ENCODE results near the gene MSL2. TPM values are rescaled to one million over a fixed set of nuclear protein-coding genes. Genes with fewer than 3 reads are reported as not detected.
A peak's percentile ranks its signal among the peaks of the same experiment; 100 is the strongest.
"Not testable (repeated sequence)": the region's sequence is repeated elsewhere in the genome, so short reads cannot be mapped to it uniquely, and the experiment has no call there.

MSL2 gene
- total RNA-seq, 1 donor from 2014 or later = 44.7 TPM

DNA sequence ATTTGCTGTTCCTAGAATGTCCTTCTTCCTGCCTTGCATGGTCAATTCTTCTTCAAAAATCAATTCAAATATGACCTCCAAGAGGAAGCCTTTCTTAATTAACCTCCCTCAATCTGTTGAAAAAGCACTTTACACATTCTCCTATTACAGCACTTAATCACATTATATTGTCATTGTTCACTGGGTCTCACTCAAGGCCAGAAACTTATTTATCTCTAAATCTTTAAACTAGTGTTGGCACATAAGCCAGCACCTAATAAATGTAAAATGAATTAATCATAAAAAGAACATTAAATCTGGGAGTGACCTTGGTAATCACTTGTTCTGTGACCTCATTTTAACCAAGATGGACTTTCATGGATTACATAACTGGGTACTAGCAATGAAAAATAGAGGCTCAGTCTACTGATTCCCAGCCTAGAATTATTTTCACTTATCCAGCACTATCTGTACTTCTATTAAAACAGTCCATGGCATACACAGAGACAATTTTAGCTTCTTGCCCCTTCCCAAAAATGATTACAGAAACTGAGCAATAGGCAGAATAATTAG lies 22.1 kb downstream of the MSL2 start:
- Mint-ChIP-seq H3K9me3 (ENCODE audit: unreplicated experiment) (no peaks in the 10 kb centered on the region), H3K27ac (ENCODE audit: unreplicated experiment) (no peak overlapping the region), H3K4me3 (ENCODE audit: unreplicated experiment) (no peak overlapping the region), H3K36me3 (ENCODE audit: low read depth, unreplicated experiment) (no peaks in the 10 kb centered on the region), H3K27me3 (ENCODE audit: unreplicated experiment) (no peaks in the 10 kb centered on the region), H3K4me1 (ENCODE audit: unreplicated experiment) (peaks cover 12% of the 10 kb centered on the region)
- no peak for DNase-seq (ENCODE audit: low spot score)
- TF ChIP-seq, protein P1, sequence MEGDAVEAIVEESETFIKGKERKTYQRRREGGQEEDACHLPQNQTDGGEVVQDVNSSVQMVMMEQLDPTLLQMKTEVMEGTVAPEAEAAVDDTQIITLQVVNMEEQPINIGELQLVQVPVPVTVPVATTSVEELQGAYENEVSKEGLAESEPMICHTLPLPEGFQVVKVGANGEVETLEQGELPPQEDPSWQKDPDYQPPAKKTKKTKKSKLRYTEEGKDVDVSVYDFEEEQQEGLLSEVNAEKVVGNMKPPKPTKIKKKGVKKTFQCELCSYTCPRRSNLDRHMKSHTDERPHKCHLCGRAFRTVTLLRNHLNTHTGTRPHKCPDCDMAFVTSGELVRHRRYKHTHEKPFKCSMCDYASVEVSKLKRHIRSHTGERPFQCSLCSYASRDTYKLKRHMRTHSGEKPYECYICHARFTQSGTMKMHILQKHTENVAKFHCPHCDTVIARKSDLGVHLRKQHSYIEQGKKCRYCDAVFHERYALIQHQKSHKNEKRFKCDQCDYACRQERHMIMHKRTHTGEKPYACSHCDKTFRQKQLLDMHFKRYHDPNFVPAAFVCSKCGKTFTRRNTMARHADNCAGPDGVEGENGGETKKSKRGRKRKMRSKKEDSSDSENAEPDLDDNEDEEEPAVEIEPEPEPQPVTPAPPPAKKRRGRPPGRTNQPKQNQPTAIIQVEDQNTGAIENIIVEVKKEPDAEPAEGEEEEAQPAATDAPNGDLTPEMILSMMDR (IDR thresholded peaks at IDR 0.05; ENCODE audit: unreplicated experiment) = no peak

DNA sequence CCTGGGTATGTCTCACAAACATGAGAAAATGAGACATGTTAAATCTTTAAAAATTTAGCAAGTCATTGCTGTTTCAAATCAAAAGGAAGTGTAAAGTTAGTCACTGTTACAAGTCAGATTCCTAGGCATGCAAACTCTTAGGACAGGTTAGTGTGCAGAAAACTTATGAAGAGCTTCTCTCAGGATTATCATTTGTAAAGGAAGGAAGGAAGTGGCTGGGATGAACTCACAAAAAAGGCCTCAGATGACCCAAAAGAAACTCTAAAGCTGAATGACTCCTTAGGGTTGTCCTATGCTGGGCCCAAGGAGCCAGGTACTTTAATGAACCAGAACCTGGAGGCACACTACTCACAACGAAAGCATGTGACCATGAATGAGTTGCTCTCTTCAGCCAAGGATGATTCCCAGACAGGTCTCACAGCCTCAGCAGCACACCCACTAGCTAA lies 25.0 kb downstream of the MSL2 start:
- Mint-ChIP-seq H3K27ac (ENCODE audit: unreplicated experiment) (no peak overlapping the region), H3K36me3 (ENCODE audit: low read depth, unreplicated experiment) (no peaks in the 10 kb centered on the region)
- no peak for DNase-seq (ENCODE audit: low spot score)

DNA sequence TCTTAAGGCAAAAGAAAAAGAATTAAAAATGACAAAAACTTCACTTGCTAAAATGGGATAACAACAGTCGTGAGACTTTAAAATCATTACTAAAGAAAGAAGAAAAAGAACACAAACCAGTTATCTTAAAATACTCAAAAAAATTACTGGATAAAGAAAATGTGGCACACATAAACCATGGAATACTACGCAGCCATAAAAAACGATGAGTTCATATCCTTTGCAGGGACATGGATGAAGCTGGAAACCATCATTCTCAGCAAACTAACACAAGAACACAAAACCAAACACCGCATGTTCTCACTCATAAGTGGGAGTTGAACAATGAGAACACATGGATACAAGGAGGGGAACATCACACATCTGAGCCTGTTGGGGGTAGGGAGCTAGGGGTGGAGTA lies 27.9 kb downstream of the MSL2 start:
- peaks cover 35% of the 10 kb centered on the region for H3K4me1 Mint-ChIP-seq (ENCODE audit: unreplicated experiment)
- H3K9me3 Mint-ChIP-seq (ENCODE audit: unreplicated experiment); H3K27ac Mint-ChIP-seq (ENCODE audit: unreplicated experiment); H3K36me3 Mint-ChIP-seq (ENCODE audit: low read depth, unreplicated experiment); DNase-seq (ENCODE audit: low spot score); H3K27me3 Mint-ChIP-seq (ENCODE audit: unreplicated experiment); H3K4me3 Mint-ChIP-seq (ENCODE audit: unreplicated experiment): not testable (repeated sequence)

More for the DNA sequence above, 25.0 kb downstream of the MSL2 start:
- Mint-ChIP-seq H3K4me3 (ENCODE audit: unreplicated experiment) (no peak overlapping the region), H3K9me3 (ENCODE audit: unreplicated experiment) (no peaks in the 10 kb centered on the region), H3K4me1 (ENCODE audit: unreplicated experiment) (peaks cover 21% of the 10 kb centered on the region), H3K27me3 (ENCODE audit: unreplicated experiment) (no peaks in the 10 kb centered on the region)
- TF ChIP-seq, protein P1 (IDR thresholded peaks at IDR 0.05; ENCODE audit: unreplicated experiment) = no peak

DNA sequence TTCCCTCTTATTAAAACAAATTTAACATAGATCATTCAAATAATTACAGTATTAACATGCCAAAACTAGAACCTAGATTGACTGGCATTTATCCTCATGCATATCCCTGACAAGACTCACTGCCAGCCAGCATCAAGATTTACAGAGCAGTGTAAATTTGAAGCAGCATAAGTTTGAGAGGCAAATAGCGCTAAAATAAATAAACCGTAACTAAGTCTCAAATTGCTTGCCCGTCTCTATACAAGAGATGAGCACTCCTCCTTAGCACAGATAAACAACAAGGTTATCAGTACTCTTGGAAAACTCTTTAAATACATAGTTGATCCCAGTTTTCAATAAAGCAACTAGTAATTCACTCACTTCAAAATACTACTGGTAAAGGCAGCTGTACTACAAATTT lies 29.6 kb downstream of the MSL2 start:
- Mint-ChIP-seq H3K27ac (ENCODE audit: unreplicated experiment) (no peak overlapping the region), H3K36me3 (ENCODE audit: low read depth, unreplicated experiment) (no peaks in the 10 kb centered on the region)
- DNase-seq (ENCODE audit: low spot score) = no peak

DNA sequence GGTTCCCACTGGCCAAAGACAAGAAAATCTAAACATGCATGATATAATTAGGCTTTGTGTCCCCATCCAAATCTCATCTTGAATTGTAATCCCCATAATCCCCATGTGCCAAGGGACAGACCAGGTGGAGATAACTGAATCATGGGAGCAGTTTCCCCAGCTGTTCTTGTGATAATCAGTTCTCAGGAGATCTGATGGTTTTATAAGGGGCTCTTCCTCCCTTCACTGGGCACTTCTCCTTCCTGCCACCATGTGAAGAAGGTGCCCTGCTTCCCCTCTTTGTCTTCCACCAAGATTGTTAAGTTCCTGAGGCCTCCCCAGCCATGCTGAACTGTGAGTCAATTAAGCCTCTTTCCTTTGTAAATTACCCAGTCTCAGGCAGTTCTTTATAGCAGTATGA lies 32.5 kb downstream of the MSL2 start:
- peak; percentile 8 for DNase-seq (ENCODE audit: low spot score)
- Mint-ChIP-seq H3K4me1 (ENCODE audit: unreplicated experiment) (peaks cover 38% of the 10 kb centered on the region), H3K4me3 (ENCODE audit: unreplicated experiment) (peak overlapping the region; percentile 63), H3K27ac (ENCODE audit: unreplicated experiment) (peak overlapping the region; percentile 96)
- not testable (repeated sequence) for H3K27me3 Mint-ChIP-seq (ENCODE audit: unreplicated experiment); H3K9me3 Mint-ChIP-seq (ENCODE audit: unreplicated experiment); H3K36me3 Mint-ChIP-seq (ENCODE audit: low read depth, unreplicated experiment)

More for the DNA sequence above, 29.6 kb downstream of the MSL2 start:
- TF ChIP-seq, protein P1 (IDR thresholded peaks at IDR 0.05; ENCODE audit: unreplicated experiment) = no peak
- Mint-ChIP-seq H3K27me3 (ENCODE audit: unreplicated experiment) (no peaks in the 10 kb centered on the region), H3K9me3 (ENCODE audit: unreplicated experiment) (no peaks in the 10 kb centered on the region), H3K4me3 (ENCODE audit: unreplicated experiment) (no peak overlapping the region), H3K4me1 (ENCODE audit: unreplicated experiment) (peaks cover 41% of the 10 kb centered on the region)

DNA sequence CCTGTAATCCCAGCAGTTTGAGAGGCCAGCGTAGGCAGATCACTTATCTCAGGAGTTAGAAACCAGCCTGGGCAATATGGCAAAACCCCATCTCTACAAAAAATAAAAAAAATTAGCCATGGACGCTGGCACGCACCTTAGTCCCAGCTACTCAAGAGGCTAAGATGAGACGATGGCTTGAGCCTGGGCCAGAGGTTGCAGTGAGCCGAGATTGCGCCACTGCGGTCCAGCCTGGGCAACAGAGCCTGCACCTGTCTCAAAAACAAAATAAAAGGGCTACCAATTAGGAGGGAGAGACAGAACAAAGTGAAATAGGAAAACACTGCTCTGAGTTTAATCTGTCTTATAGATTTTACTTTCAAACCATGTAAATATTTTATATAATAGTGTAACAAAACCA lies 33.8 kb downstream of the MSL2 start:
- no peak overlapping the region for H3K4me3 Mint-ChIP-seq (ENCODE audit: unreplicated experiment)
- H3K9me3 Mint-ChIP-seq (ENCODE audit: unreplicated experiment) = no peaks in the 10 kb centered on the region
- H3K27me3 Mint-ChIP-seq (ENCODE audit: unreplicated experiment) = peaks cover 5% of the 10 kb centered on the region
- H3K36me3 Mint-ChIP-seq (ENCODE audit: low read depth, unreplicated experiment) = no peaks in the 10 kb centered on the region
- no peak for DNase-seq (ENCODE audit: low spot score)
- peaks cover 45% of the 10 kb centered on the region for H3K4me1 Mint-ChIP-seq (ENCODE audit: unreplicated experiment)
- TF ChIP-seq, protein P1 (IDR thresholded peaks at IDR 0.05; ENCODE audit: unreplicated experiment) = no peak
- no peak overlapping the region for H3K27ac Mint-ChIP-seq (ENCODE audit: unreplicated experiment)
